OCI-LY7 (cell line): ENCODE measurements around the gene TTLL6. TPM values are rescaled to one million over a fixed set of nuclear protein-coding genes. Genes with fewer than 3 reads are reported as not detected.

Experiments used
- BruUV-seq: library from RNA; stranded (reverse); fragments of 400-500 nt; replicated peaks from 2 replicates; lab custom pipeline; 2021; lab: Mats Ljungman, UMichigan
- CTCF ChIA-PET: fragments of 300-600 bp; sonication (Branson Sonifier 250); formaldehyde crosslinking; loops from one replicate; lab custom pipeline; 2022; ENCODE audit warnings: antibody characterized with exemption; ENCODE audit not compliant: unreplicated experiment; lab: Charles Lee
- POLR2A ChIA-PET: fragments of 300-600 bp; sonication (Branson Sonifier 250); formaldehyde crosslinking; loops from one replicate; lab custom pipeline; 2022; ENCODE audit warnings: antibody characterized with exemption; lab: Charles Lee
- DNase-seq: peaks from one replicate; pipeline ENCODE4 v3.0.0-alpha.2; 2015; ENCODE audit warnings: low spot score
- H2AFZ ChIP-seq: fragments of 200-600 bp; sonication (generic), shearing (Covaris generic); 2 replicates; pipeline ENCODE4 v1.6.1; 2014; ENCODE audit warnings: mild to moderate bottlenecking, antibody characterized with exemption, low read length, moderate library complexity
- H3K27ac ChIP-seq: fragments of 200-600 bp; sonication (generic); 2 replicates; pipeline ENCODE4 v1.5.1; 2014; ENCODE audit warnings: mixed run types, low read depth, mild to moderate bottlenecking, moderate library complexity, low read length, inconsistent platforms; ENCODE audit not compliant: poor library complexity, severe bottlenecking
- H3K36me3 ChIP-seq: fragments of 200-600 bp; sonication (generic); 2 replicates; pipeline ENCODE4 v1.6.1; 2014; ENCODE audit warnings: mild to moderate bottlenecking, antibody characterized with exemption, low read length, moderate library complexity, mixed read lengths; ENCODE audit not compliant: insufficient read depth
- H3K4me1 ChIP-seq: fragments of 200-600 bp; sonication (generic); 2 replicates; pipeline ENCODE4 v1.5.1; 2014; ENCODE audit warnings: mild to moderate bottlenecking, low read length; ENCODE audit not compliant: insufficient read depth, poor library complexity, severe bottlenecking
- H3K4me2 ChIP-seq: fragments of 200-600 bp; sonication (generic); 2 replicates; pipeline ENCODE4 v1.6.1; 2014; ENCODE audit warnings: mild to moderate bottlenecking, low read length
- H3K4me3 ChIP-seq: fragments of 200-600 bp; sonication (generic); 2 replicates; pipeline ENCODE4 v1.5.1; 2014; ENCODE audit warnings: mild to moderate bottlenecking, low read depth, low read length; ENCODE audit not compliant: poor library complexity, severe bottlenecking
- H3K79me2 ChIP-seq: fragments of 200-600 bp; sonication (generic); 2 replicates; pipeline ENCODE4 v1.6.1; 2016; ENCODE audit warnings: low read depth, mild to moderate bottlenecking, low read length, moderate library complexity, mixed read lengths; ENCODE audit not compliant: insufficient read depth
- H3K9me2 ChIP-seq: fragments of 200-600 bp; sonication (generic); 2 replicates; pipeline ENCODE4 v1.6.1; 2016; ENCODE audit warnings: mild to moderate bottlenecking, low read length, mixed read lengths; ENCODE audit not compliant: insufficient read depth
- H3K9me3 ChIP-seq: fragments of 200-600 bp; sonication (generic); 2 replicates; pipeline ENCODE4 v1.6.1; 2014; ENCODE audit warnings: mild to moderate bottlenecking, mixed run types, low read length, mixed read lengths
- H4K20me1 ChIP-seq: fragments of 200-600 bp; sonication (generic); 2 replicates; pipeline ENCODE4 v1.6.1; 2014; ENCODE audit warnings: mild to moderate bottlenecking, antibody characterized with exemption, low read length, moderate library complexity, mixed read lengths; ENCODE audit not compliant: insufficient read depth
- CTCF ChIP-seq: fragments of 200-600 bp; sonication (generic); conservative IDR thresholded peaks from 2 replicates; pipeline ENCODE4 v1.5.1; 2014; ENCODE audit warnings: mild to moderate bottlenecking, antibody characterized with exemption, low read length, moderate library complexity, mixed read lengths
- EZH2phosphoT487 ChIP-seq: fragments of 200-600 bp; sonication (generic); IDR thresholded peaks from 2 replicates; pipeline ENCODE4 v1.6.1; 2018; ENCODE audit warnings: low read depth, borderline replicate concordance, mild to moderate bottlenecking, mixed run types, antibody characterized with exemption, low read length, moderate library complexity, mixed read lengths
- intact Hi-C: fragments of 100-400 bp; cut with micrococcal nuclease; formaldehyde crosslinking; loops from one replicate; pipeline ENCODE4 v1.10.0; 2022; ENCODE audit not compliant: unreplicated experiment
- total RNA-seq, 2 experiments: library from RNA; depleted of rRNA in 1 of 2; stranded (reverse); fragments of >200 nt in 1 of 2; shearing (Covaris generic) in 1 of 2; gene quantifications; 2 replicates each; pipeline ENCODE4 v1.2.3, GENCODE V29; 2014 to 2022

The TTLL6 gene
- total RNA-seq, 2 experiments from 2014 or later = not detected

DNA sequence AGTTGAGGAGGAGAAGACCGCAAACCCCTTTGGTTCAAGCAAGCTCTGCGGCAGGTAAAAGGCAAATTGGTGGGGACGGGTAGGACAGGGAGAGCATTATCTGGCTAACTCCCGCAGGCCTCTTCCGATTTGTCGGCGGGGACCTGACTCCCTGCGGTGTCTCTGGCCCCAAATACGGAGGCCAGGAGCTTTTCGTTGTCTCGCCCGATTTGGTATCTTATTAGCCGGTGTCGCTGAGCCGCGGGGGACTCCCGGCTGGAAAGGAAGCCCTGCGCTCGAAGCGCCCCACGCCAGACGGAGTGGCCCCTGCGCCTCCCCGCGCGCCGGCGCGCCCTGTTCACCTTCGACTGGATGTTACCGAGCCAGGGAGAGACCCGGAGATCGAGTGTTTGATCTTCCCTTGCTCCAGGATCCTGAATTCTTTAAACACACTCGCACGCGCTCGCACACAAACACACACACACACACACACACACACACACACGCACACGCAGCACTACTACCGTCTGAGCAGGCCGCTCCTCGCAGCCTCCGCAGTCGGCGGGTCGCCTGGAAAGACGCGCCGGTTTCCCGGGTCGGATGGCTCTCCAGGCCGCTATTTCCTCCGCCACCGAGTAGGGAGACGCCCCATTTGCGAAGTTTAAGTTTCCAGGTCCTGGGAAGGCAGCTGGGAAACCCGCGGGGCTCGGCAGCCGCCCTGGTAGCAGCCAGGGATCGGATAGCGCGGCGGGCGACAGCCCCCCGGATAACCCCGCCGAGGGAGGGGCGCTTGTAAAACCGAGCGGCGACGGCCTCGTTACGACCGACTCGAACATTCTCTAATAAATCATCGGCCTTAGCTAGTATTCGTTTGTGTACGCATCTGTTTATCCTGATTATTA, 98.0 kb downstream of the TTLL6 start:
- intact Hi-C loops = no loop called here
- no peak for DNase-seq
- no peaks in the 10 kb centered on the region for H4K20me1 ChIP-seq
- no peaks in the 10 kb centered on the region for H3K79me2 ChIP-seq
- TF ChIP-seq EZH2phosphoT487 (no peak), CTCF (no peak)
- CTCF ChIA-PET = interaction anchor here (0.6 kb wide), 1 partner anchor 327 kb away, joined by 5 read pairs; no protein-coding TSS in a partner anchor
- no peak overlapping the region for H2AFZ ChIP-seq
- no peaks in the 10 kb centered on the region for H3K9me2 ChIP-seq
- H3K9me3 ChIP-seq = no peaks in the 10 kb centered on the region
- H3K27ac ChIP-seq = no peak overlapping the region
- POLR2A ChIA-PET = no interaction called here
- H3K4me1 ChIP-seq = no peaks in the 10 kb centered on the region
- no TSS peak for BruUV-seq
- H3K4me2 ChIP-seq = no peak overlapping the region
- H3K36me3 ChIP-seq = no peaks in the 10 kb centered on the region
- H3K4me3 ChIP-seq = no peak overlapping the region

GRCh38 chr17:48718227-48718760, 98.7 kb downstream of the TTLL6 start:
- DNase-seq = no peak
- no TSS peak for BruUV-seq
- Histone ChIP-seq H3K4me2 (no peak overlapping the region), H4K20me1 (no peaks in the 10 kb centered on the region), H3K9me2 (no peaks in the 10 kb centered on the region), H3K36me3 (no peaks in the 10 kb centered on the region), H2AFZ (no peak overlapping the region), H3K27ac (no peak overlapping the region), H3K4me3 (no peak overlapping the region), H3K9me3 (no peaks in the 10 kb centered on the region), H3K4me1 (no peaks in the 10 kb centered on the region), H3K79me2 (no peaks in the 10 kb centered on the region)
- ChIA-PET CTCF (interaction anchor here (0.6 kb wide), 1 partner anchor 328 kb away, joined by 5 read pairs; no protein-coding TSS in a partner anchor), POLR2A (no interaction called here)
- intact Hi-C loops = no loop called here
- TF ChIP-seq CTCF (no peak), EZH2phosphoT487 (no peak)
